Activated T-cell treated with anti-CD3 and anti-CD28 coated beads for 48 hours (primary cell): ENCODE measurements around the gene SPEG.

Experiments
- DNase-seq: peaks from one replicate; pipeline ENCODE4 v3.0.0-alpha.2; 2020; ENCODE audit warnings: low read depth

Gene SPEG

DNA sequence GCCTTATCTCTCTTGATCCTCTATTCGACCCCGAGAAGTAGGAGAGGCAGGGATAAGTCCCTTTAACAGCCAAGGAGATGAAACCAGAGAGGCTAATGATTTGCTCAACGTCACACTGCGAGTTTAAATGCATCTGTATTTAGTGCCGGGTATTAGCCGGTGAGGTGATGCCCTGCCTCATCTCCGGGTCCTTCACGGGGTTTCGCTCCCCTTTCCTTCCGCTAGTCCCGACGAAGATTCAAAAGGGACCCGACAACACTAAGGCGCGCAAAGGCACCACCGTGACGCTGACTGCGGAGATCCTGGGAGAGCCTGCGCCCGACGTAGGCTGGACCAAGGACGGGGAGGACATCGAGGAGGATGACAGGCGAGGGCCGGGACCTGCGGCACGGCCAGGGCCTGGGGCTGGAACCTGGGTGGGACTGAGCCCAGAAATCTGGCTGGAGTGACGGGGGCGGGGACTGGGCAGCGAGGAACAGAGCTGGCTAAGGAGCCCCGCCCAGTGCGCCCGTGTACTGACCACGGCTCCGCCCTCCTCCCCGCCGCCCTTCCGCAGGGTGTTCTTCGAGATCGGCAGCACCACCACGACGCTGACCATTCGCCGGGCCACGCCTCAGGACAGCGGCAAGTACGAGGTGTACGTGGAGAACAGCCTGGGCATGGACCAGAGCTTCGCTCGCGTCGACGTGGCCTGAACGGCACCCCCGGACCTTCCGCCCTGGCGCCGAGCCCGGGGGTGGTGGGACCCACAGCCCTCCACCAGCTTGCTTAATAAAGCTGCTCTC, 63.0 kb downstream of the SPEG start:
- DNase-seq = no peak

DNA sequence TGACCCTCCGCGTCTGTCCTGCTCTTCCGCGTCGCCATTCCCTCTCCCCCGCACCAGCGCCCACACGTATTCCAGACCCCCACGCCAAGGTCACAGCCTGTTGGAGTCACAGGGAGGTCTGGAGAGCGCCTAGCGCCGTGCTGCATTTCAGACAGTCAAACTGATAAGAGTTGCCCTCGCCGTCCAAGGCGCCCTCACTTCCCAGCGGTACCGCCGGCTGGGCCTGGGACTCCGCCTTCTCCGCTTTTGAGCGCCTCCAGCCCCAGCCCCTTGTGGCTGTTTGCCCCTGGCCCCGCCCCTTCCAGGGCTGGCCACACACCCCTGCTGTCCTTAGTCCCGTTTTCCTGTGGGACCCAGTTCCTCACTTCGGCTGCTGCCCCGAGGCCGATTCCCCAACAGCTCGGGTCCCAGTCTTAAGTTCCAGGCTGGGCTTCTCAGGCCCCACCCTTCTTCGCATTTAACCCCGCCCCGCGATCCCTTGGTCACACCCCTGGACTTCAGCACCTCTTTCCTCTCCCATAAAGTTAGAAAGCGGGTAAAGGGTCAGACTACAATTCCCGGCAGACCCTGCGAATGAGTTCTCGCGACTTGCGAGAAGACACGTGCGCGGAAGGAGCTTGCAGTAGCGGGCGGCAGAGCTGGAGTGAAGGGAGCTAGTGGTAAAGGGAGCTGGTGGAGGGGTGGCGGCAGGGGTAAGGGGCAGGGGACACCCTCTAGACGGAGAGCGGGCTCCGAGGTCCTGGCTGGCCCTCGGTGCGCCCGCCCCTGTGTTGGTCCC, 63.8 kb downstream of the SPEG start, which contains the start of gene GMPPA:
TSS of gene GMPPA (plus strand) at position 612 of the 778 bp plus-strand sequence. CDS start 1,085 bp downstream, outside the sequence.
- peak; percentile 87 for DNase-seq

DNA sequence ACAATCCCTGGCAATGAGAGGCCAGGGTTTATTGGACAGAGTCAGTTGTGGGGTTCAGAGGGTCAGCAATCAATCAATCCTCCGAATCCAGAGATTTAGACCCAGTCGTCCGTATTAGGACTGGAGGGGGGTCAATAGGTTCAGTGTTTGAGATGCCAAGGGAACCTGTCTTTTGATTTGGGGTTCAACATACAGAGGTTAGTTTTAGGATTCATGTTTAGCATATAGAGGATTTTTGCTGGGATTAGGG, 64.3 kb downstream of the SPEG start:
- DNase-seq = no peak

DNA sequence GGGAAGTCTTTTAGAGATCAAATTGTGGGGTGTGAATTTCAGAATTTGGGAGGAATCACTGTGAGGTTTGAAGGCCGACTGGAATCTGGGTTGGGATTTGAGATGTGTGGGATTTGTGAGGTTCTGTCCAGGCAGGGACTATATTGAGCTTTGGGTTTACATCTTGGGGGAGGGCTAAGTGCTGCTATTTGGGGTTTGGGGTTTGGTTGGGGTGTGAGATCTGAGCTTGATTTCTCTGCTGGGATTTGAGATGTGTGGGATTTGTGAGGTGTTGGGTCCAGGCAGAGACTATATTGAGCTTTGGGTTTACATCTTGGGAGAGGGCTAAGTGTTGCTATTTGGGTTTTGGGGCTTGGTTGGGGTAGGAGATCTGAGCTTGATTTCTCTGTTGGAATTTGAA, 64.9 kb downstream of the SPEG start:
- no peak for DNase-seq

DNA sequence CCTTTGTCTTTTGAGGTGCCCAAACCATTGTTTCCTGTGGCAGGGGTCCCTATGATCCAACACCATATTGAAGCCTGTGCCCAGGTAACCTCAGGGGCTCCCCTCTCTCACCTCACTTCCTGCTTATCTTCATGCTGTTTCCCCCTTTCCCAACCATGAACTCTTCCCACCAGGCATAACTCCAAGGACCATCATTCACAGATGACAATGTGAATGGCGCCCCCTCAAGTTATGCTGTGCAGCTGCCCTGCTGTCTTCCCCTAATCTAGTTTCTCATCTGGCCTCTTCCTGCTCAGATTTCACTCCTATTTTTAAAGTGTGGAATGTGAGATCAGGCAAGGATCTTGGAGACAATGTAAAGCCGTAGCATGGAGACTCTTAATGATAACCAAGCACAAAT, 65.5 kb downstream of the SPEG start:
- DNase-seq = no peak

DNA sequence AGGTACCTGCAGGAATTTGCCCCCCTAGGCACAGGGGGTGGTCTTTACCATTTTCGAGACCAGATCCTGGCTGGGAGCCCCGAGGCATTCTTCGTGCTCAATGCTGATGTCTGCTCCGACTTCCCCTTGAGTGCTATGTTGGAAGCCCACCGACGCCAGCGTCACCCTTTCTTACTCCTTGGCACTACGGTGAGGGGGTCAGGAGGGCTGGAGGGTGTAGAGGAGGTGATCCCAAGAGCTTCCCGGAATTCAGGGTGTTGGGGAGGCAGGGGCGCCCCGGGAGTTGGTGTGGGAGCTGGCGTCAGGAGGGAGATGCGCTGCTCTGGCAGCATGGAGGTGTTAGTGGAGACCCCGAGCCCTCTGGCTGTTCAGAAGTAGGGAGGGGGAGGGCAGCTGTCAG, 67.2 kb downstream of the SPEG start:
- no peak for DNase-seq

DNA sequence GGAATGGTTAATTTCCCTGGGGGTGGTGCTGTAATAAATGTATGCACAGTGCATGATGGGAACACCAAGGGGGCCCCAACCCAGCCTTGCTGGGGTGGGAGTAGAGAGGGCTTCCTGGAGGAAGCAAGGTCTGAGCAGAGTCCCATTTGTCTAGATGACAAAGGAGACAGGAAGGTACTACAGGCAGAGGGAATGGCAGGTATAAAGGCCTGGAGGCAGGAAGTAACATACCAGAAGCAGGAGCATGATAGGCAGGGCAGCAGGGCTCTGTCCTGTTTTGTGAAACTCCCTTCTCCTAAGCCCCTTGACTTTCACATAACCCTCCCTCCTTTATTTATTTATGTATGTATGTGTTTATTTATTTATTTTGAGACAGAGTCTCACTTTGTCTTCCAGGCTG, 68.0 kb downstream of the SPEG start:
- no peak for DNase-seq

DNA sequence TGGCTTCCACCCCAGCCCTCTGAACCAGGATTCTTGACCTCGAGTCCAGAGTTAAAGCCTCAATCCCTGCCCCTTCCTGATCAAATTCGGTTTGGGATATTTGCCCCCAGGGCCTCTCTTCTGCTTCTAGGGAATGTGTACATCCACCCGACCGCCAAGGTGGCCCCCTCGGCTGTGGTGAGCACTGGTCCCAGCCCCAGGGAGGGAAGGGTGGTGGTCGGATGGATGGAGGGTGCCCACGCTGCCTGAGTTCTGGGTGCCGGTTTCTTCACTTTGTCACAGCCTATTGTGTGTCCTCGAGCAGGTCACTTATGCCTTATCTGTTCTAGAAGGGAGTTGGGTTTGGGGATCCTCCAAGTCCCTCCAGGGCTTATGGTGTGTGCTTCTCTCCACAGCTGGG, 70.9 kb downstream of the SPEG start:
- DNase-seq = no peak

DNA sequence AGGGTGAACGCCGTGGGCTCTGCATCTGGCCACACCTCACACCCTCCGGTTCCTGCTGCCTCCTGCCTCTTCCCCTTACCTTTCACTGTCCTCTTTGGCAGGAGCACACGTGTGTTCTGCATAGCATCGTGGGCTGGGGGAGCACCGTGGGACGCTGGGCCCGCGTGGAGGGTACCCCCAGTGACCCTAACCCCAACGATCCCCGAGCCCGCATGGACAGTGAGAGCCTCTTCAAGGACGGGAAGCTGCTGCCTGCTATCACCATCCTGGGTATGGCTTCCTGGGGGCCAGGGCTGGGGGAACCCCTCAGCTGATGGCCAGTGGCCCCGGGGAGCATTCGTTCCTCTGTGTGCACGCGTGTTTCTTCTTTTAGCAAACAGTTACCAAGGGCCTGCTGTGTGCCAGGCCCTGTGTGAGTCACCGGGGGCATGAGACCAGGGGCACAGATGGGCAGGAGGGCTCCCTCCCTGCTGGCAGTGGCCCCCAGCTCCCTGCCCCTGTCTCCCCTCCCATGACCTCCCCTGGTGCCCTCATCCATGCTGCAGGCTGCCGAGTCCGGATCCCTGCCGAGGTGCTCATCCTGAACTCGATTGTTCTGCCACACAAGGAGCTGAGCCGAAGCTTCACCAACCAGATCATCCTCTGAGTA, 71.6 kb downstream of the SPEG start:
- no peak for DNase-seq

DNA sequence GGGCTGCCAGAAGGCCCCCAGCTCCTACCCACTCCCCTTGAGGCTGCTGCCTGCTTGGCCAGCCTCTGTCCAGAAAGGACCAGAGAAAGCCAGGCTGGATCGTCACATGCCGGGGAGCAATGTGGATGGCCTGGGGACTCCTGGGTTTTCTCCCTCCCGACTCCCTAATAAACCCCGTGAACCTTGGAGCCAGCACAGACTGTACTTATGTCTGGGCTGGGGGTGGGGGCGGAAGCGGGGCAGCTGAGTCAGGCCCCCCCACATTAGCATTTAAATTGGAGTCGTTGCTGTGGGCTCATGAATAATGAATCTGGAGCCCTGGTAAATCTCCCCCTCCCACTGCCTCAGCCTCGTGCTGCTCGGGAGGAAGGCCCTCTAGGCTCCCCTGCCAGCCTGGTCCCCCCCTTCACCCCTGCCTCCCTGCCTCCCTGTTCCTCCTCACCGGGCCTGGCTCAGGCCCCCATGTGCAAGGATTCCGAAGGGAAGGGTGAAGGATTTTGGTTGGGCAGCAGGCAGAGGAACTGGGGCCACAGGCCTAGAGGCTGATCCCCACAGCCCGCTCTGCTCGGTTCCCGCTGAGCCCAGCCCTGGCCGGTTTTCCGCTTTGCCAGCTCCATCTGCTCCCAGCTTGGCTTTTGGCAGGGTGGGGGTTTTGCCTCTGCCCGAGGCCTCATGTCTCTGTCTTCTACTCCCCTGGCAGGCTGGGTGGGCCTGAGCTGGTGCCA, 72.3 kb downstream of the SPEG start:
- no peak for DNase-seq

DNA sequence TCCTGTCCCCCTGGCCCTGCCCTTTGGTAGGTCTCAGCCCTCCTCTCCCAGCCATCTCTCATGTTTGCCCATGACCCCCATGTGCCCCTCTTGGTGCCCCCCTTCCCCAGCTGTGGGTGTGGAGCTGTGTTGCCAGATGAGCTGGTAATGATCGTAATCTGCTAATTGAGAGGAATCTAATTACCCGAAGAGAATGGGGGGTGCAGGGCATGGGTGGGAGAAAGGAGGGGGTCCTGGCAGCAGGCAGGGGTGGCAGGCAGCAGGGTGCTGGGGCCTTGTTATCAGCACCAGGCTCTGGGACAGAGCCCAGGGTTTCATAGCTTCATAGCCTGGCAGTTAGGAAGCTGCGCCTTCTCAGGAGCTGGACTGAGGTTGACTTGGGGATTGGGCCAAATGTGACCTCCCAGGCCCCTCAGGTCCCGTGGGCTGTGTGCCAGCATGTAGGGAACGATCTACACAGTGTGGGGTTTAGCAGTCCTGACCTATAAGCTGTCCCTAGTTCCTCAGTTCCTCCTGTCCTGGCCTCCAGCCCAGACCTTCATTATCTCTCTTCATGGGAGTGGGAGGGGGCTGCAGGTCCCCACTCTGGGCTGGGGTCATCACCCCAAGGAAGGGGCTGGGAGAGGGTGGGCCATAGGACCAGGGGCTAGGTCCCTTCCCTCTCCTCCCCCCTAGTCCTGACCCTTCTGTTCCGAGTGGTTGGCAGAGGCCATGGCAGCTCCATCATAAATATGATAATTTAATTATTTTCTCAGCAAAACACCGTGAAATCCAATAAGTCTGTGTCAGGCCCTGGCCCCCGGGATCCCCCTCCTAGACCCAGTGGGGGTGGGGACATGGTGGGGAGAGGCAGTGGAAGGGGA, 73.2 kb downstream of the SPEG start:
- no peak for DNase-seq

DNA sequence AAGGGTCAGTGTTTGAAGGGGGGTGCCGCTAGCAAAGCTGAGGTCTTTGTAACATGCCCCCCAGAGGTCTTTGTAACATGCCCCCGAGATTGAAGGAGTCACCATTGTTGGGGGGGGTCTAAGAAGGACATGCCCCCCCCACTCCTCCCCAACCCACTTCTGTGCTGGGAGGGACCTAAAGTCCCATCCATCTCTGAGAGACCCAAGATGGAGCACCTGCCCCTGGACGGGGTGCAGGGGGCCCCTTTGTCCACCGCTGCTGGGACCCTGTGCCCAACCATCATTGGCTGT, 73.7 kb downstream of the SPEG start:
- no peak for DNase-seq

DNA sequence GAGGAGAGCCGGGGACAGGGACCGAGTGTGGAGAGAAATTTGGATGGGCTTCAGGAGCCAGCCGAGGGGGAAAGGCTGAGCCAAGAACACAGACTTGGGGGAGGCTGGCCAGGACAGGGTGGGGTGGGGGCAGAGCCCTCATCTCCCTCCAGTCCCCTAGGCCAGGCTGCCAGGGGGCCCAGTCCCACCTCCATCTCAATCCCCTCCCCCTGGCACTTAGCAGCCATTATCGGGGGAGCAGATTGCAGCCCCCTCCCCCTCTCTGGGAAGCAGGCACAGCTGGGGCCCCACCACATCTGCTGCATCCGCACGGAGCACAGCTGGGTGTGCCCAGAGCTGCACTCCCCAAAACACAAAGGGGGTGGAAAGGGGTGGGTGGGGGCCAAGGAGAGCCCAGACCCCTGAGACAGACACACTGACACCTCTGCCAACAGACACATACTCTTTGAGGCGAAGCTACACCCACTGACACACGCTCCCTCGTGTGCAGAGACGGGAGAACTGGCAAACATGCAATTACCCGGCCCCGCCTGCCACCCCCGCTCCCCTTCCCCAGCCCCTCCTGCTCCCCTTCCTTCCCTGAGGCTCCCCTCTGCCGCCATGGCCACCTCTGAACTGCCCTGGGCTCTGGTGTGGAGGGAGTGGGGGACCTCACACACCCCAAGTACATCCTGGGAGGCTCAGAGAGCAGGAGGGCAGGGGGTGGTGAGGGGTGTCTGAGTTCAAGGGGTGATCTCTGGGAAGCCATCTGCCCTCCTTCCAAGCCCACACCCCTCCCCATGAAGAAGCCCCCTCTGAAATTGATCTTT, 74.5 kb downstream of the SPEG start:
- DNase-seq = no peak

DNA sequence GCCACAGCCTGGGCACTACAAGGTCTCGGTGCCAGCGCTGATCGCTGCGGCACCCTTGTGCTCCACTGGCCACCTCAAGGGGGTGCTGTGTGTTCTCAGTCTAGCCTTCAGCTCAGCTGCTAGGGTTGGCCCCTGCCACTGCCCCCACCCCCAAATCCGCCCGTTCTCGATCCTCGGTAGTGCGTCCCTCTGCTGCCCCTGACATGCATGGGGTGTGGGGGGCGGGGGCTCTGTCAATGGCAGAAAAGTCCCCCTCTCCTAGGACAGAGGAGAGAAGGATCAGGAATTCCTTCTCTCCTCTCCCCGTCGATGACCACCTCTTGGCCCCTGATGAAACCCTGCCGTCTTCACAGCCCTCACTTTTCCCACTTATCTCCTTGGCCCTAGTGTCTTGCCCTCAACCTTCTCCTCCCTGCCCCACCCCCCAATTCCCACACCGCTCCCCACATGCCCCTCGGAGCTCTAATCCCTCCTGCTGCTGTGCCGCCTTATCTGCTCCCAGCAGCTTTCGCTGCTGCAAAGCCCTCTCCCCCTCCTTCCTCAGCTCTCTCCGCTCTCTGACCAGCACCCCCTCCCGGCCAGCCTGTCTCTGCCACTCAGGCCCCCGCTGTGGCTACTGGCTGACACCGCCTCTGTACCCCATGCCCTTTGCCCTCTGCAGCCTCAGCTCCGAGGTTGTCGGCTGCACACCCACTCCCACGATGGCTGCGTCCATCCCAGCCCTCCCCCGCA, 75.3 kb downstream of the SPEG start:
- peak; percentile 50 for DNase-seq

DNA sequence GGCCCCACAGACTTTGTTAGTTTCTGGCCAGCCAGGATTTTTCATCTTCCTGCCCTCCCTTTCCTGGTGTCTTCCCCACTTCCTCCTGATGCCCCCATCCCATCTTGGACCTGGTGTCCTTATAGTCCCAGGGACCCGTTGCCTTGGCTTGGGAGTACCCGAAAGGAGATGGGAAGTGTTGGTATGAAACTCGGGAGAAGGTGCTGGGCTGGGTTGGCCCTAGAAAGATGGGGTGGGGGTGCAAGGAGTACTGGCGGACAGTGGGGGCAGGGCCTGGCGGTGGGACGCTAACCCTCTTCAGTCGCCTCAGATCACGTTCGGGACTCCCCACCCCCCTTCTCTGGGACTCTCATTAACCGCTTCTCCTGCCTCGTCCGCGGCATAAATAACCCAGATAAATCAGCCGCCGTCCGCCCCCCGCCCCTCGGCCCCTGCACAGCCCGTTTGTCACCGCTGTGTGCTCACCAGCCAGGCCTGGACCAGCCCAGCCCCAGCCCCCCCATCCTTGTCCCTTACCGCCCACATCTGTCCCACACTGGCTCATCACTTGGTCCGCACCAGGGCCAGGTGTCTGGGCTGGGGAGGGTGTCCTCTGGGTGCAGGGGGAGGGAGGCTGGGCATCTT, 76.0 kb downstream of the SPEG start:
- DNase-seq = no peak

DNA sequence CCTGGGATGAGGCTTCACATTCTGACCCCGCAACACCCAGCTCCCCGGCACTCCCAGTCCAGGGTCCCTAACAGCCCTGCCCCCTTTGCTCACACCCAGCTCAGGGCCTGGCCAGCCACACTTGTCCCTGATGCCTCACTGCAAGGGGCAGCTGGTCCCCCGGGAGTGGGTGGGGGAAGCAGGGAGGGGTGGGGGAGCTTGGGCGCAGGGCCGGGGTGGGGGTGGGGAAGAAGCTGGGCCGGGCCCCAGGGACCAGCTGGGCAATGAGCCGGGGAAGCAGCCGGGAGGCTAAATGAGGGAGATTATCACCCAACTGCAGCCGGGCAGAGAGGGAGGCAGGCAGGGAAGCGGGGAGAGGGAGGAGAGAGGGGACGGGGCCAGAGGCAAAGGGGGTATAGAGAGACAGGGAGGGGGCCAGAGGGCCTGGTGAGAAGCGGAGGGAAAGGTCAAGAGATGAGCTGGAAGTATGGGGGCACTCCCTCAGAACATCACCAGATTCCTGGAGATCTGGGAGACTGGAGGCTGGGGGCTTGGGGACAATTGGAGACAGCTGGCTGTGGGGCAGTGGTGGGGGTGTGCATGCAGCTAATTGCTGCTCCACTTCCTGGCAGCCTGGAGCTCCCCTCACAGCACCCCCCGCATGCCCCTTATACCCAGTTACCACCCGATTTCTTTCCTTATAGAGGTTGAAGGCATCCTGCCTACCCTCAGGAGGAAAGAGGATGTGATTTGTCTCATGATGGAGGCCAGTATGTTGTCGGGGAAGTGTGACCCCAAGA, 77.1 kb downstream of the SPEG start:
- no peak for DNase-seq

DNA sequence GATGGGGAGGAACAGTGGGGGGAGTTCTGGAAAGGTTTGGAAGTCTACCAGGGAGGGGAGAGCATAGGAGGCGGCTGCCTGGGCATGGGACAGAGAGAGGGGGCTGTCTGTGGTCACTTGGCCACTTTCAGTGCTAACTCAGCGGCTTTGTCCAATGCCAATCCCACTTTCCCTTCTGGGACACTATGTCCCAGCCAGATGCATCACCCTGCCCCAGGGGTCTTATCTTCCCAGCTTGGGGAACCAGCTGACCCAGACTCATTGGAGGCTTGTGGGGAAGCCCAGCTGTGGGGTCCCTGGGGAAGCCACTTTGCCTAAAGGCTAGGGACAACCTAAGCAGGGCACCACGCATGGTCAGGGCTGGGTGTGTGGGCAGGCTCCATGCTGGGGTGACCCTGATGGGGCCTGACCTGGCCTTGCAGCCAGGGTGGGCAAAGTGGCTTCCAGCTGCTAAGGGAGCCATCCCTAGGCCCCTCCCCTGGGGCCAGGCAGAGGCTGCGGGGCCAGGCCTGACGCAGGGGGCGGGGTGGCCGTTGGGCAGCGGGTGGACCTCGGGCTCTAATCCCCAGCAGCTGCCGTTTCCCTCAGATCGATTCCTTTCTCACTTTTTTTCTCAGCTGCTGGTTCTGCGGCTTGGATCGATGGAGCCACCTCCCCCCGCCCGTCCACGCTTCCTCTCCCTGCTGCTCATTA, 78.0 kb downstream of the SPEG start:
- DNase-seq = no peak

DNA sequence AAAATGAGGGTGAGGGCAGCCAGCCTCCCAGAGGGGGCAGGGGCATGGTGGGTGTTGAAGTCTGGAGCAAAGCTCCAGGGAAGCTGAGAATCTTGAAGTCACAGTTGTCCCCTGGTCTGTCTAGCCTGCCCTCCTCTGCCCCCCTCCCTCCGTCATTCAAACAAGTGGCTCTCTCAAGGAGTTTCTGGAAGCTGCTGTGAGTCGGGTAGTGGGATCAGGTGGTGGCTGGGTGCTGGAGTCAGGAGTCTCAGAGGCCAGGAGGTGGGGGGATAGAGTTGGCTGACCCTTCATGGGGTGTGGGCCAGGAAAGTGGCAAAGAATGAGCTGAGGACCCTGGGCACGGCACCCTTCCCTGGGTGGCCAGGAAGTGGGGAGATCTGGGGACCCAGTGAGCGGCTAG, 79.1 kb downstream of the SPEG start:
- DNase-seq = no peak
